NCI-H446 treated with DMSO at 0.1 percent for 48 hours (cell line): ENCODE measurements around the gene MEIS3.

Experiments used
- DNase-seq: peaks from one replicate; lab custom pipeline; 2025; lab: John Stamatoyannopoulos, UW

MEIS3 gene

GRCh38 chr19:47362321-47362720 lies 57.0 kb downstream of the MEIS3 start:
- no peak for DNase-seq

GRCh38 chr19:47358936-47359335 lies 60.4 kb downstream of the MEIS3 start:
- no peak for DNase-seq

DNA sequence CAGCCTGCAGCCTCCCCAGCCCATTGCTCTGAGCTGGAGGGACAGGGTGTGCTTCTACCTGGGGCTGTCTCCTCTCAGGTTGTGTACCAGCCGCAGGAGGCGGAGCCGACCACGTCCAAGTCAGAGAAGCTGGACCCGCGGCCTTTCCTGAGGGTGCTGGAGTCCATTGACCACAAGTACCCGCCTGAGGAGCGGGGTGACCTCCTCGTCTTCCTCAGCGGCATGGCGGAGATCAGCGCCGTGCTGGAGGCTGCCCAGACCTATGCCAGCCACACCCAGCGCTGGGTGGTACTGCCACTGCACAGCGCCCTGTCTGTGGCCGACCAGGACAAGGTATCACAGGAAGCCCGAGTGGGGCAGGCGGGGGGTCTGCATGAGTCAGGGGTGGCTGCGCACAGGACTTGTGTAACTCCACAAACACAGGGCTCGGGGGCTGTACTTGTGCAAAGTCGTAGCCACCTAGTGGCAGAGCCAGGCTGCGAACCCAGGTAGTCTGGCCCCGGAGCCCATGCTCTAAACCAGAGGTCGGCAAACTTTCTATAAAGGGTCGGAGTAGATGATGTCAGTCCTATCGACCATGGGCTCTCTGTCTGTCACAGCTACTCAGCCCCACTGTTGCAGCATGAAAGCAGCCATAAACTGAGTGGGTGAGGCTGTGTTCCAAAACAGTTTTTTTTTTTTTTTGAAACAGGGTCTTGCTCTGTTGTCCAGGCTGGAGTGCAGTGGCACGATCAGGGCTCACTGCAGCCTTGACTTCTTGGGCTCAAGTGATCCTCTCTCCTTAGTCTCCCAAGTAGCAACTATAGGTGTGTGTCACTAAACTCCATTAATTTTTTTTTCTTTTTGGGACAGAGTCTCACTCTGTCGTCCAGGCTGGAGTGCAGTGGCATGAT lies 61.3 kb downstream of the MEIS3 start:
- no peak for DNase-seq

GRCh38 chr19:47356900-47357299 lies 62.4 kb downstream of the MEIS3 start:
- DNase-seq, result no peak

- no peak for DNase-seq
Observed at GRCh38 chr19:47353307-47353712, 66.0 kb downstream of the MEIS3 start.
